ENCODE data around the gene TBC1D1. TPM values are rescaled to one million over a fixed set of nuclear protein-coding genes. Genes with fewer than 3 reads are reported as not detected.

The TBC1D1 gene
- total RNA-seq, 1 experiment from 2014 or later = 89.0 TPM

DNA sequence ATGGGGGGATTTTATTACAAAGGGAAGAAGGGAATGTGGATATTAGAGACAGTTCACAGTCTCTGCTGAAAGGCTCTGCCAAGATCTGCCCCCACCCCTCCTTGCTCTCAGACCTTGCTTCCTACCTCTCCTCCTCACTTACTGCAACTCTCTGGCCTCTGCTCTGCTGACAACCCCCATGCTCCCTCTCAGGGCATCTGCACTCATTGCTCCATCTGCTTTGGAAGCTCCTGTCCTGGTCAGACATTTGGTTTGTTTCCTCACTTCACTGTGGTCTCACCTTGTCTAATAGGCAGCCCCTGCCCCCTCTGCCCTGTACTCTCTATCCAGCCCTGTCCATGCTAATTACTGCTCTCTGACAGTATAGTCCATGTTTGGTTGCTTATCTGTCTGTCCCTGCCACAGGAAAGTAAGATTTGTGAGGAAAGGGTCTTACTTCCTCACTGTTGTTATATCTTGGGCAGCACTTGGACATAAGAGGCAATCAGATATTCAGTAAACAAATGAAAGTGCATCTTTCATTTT, 258.6 kb downstream of the TBC1D1 start:
- H3K4me1 ChIP-seq (ENCODE audit: insufficient read depth, low read length) = no peaks in the 10 kb centered on the region
- TF ChIP-seq EZH2 (IDR thresholded peaks at IDR 0.05; ENCODE audit: low read length, unreplicated experiment) (no peak), EZH2phosphoT487 (IDR thresholded peaks at IDR 0.05; ENCODE audit: borderline replicate concordance, low read length) (no peak)
- TF ChIP-seq, protein P1, sequence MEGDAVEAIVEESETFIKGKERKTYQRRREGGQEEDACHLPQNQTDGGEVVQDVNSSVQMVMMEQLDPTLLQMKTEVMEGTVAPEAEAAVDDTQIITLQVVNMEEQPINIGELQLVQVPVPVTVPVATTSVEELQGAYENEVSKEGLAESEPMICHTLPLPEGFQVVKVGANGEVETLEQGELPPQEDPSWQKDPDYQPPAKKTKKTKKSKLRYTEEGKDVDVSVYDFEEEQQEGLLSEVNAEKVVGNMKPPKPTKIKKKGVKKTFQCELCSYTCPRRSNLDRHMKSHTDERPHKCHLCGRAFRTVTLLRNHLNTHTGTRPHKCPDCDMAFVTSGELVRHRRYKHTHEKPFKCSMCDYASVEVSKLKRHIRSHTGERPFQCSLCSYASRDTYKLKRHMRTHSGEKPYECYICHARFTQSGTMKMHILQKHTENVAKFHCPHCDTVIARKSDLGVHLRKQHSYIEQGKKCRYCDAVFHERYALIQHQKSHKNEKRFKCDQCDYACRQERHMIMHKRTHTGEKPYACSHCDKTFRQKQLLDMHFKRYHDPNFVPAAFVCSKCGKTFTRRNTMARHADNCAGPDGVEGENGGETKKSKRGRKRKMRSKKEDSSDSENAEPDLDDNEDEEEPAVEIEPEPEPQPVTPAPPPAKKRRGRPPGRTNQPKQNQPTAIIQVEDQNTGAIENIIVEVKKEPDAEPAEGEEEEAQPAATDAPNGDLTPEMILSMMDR (conservative IDR thresholded peaks at IDR 0.05; ENCODE audit: low read depth, low read length) = no peak
- H3K9me3 ChIP-seq (ENCODE audit: low read length) = no peaks in the 10 kb centered on the region
- CTCF ChIA-PET = no interaction called here
- H3K4me3 ChIP-seq (ENCODE audit: low read length) = no peak overlapping the region
- POLR2A ChIA-PET (ENCODE audit: unreplicated experiment) = no interaction called here
- no peak overlapping the region for H3K27ac ChIP-seq (ENCODE audit: low read length)
- intact Hi-C loops (cut with micrococcal nuclease) = no loop called here
- no peak overlapping the region for H3K9ac ChIP-seq (ENCODE audit: low read length)
- no peaks in the 10 kb centered on the region for H3K27me3 ChIP-seq (ENCODE audit: low read length)
- DNase-seq = no peak
- H3K36me3 ChIP-seq (ENCODE audit: low read depth, low read length) = no peaks in the 10 kb centered on the region
- H3K79me2 ChIP-seq (ENCODE audit: low read length) = no peaks in the 10 kb centered on the region
- BruUV-seq (replicated peaks) = no TSS peak
- ATAC-seq = no peak
- H3K9me2 ChIP-seq (replicated peaks; ENCODE audit: low read length) = no peaks in the 10 kb centered on the region
- no peak overlapping the region for H3K4me2 ChIP-seq (ENCODE audit: low read length)
- no peaks in the 10 kb centered on the region for H4K20me1 ChIP-seq (ENCODE audit: low read length)
- no peaks in the 10 kb centered on the region for H3F3A ChIP-seq (ENCODE audit: low read length, unreplicated experiment)
- no peak overlapping the region for H2AFZ ChIP-seq (ENCODE audit: low read length)

DNA sequence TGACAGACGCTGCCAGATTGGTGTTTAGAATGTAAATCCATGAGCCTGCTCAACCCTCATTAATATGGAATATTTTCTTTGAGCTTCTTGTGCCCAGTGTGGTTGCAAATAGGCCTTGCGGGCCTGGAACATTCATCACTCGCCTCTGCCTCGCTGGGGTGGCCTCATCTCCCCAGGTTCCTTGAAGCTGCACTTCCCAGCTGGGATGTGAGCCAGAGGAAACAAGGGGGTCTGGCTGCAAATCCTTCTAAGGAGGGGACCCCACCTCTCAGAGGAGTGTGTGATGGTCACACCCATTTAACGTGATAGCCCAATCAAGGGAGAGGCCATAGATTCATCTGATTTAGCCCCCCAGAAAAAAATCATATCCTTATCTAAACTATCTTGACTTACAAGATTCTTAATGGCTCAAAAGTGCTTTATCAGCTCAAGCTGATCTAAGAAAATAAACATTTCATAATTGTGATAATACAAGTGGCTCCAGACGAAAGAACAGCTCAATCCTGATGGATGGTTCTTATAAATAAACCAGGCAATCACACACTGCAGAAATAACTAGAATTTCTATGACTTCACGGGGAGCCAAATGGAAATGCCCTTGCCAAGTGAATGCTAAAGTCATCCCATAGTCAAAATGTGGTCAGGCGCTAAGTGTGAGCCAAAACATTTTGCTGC, 259.2 kb downstream of the TBC1D1 start:
- ATAC-seq (no peak), DNase-seq (no peak)
- intact Hi-C loops (cut with micrococcal nuclease) = no loop called here
- no peaks in the 10 kb centered on the region for H3K9me3 ChIP-seq (ENCODE audit: low read length)
- H3F3A ChIP-seq (ENCODE audit: low read length, unreplicated experiment) = no peaks in the 10 kb centered on the region
- H3K27ac ChIP-seq (ENCODE audit: low read length) = no peak overlapping the region
- no peaks in the 10 kb centered on the region for H3K9me2 ChIP-seq (replicated peaks; ENCODE audit: low read length)
- H3K79me2 ChIP-seq (ENCODE audit: low read length) = no peaks in the 10 kb centered on the region
- ChIA-PET POLR2A (ENCODE audit: unreplicated experiment) (no interaction called here), CTCF (interaction anchor here (0.7 kb wide), 1 partner anchor 10 kb away, joined by 3 read pairs; no protein-coding TSS in a partner anchor)
- H3K9ac ChIP-seq (ENCODE audit: low read length) = no peak overlapping the region
- H3K4me3 ChIP-seq (ENCODE audit: low read length) = no peak overlapping the region
- TF ChIP-seq EZH2 (IDR thresholded peaks at IDR 0.05; ENCODE audit: low read length, unreplicated experiment) (no peak), EZH2phosphoT487 (IDR thresholded peaks at IDR 0.05; ENCODE audit: borderline replicate concordance, low read length) (no peak)
- TF ChIP-seq, protein P1 (conservative IDR thresholded peaks at IDR 0.05; ENCODE audit: low read depth, low read length) = no peak
- no peak overlapping the region for H2AFZ ChIP-seq (ENCODE audit: low read length)
- H3K27me3 ChIP-seq (ENCODE audit: low read length) = no peaks in the 10 kb centered on the region
- H3K4me2 ChIP-seq (ENCODE audit: low read length) = no peak overlapping the region
- BruUV-seq (replicated peaks) = no TSS peak
- no peaks in the 10 kb centered on the region for H3K4me1 ChIP-seq (ENCODE audit: insufficient read depth, low read length)
- H4K20me1 ChIP-seq (ENCODE audit: low read length) = no peaks in the 10 kb centered on the region
- no peaks in the 10 kb centered on the region for H3K36me3 ChIP-seq (ENCODE audit: low read depth, low read length)

DNA sequence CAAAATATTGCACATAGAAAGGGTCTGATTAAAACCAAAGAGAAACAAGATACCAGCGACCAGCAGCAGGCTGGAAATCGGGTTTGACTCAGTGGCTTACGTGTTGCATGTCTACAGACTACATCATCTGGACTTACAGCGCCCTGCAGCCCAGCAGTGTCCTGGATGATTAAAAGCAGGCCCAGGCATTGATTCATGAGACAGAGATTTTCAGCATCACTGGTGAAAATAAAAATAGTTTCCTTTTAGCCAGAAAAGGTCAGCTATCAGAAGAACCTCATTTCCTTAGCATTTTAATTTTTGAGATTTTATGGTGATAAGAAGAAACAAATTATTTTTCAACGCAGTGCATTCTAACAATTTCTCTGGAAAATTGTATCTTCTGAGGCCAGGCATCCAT, 259.9 kb downstream of the TBC1D1 start:
- Histone ChIP-seq H3K4me1 (ENCODE audit: insufficient read depth, low read length) (no peaks in the 10 kb centered on the region), H3K79me2 (ENCODE audit: low read length) (no peaks in the 10 kb centered on the region), H3K4me2 (ENCODE audit: low read length) (no peak overlapping the region), H3F3A (ENCODE audit: low read length, unreplicated experiment) (no peaks in the 10 kb centered on the region), H3K9me2 (replicated peaks; ENCODE audit: low read length) (no peaks in the 10 kb centered on the region), H3K27me3 (ENCODE audit: low read length) (no peaks in the 10 kb centered on the region), H3K4me3 (ENCODE audit: low read length) (no peak overlapping the region), H3K9me3 (ENCODE audit: low read length) (no peaks in the 10 kb centered on the region), H3K36me3 (ENCODE audit: low read depth, low read length) (no peaks in the 10 kb centered on the region), H3K9ac (ENCODE audit: low read length) (no peak overlapping the region), H4K20me1 (ENCODE audit: low read length) (no peaks in the 10 kb centered on the region), H2AFZ (ENCODE audit: low read length) (no peak overlapping the region), H3K27ac (ENCODE audit: low read length) (no peak overlapping the region)
- TF ChIP-seq, protein P1 (conservative IDR thresholded peaks at IDR 0.05; ENCODE audit: low read depth, low read length) = no peak
- no peak for TF ChIP-seq EZH2 (IDR thresholded peaks at IDR 0.05; ENCODE audit: low read length, unreplicated experiment)
- TF ChIP-seq EZH2phosphoT487 (IDR thresholded peaks at IDR 0.05; ENCODE audit: borderline replicate concordance, low read length) = no peak
- BruUV-seq (replicated peaks) = no TSS peak
- no peak for ATAC-seq
- DNase-seq = no peak
- POLR2A ChIA-PET (ENCODE audit: unreplicated experiment) = no interaction called here
- intact Hi-C loops (cut with micrococcal nuclease) = no loop called here
- CTCF ChIA-PET = interaction anchor here (0.7 kb wide), 1 partner anchor 9 kb away, joined by 3 read pairs; no protein-coding TSS in a partner anchor

Data from PC-3 (cell line).